Astrocyte of the spinal cord (primary cell): ENCODE measurements around the gene SMAP2.

Experiments
- DNase-seq: peaks from one replicate; pipeline ENCODE4 v3.0.0; 2011; ENCODE audit warnings: low read depth, low spot score
- H3K4me3 ChIP-seq: 2 replicates; pipeline ENCODE4 v1.5.1; 2011; ENCODE audit warnings: low read depth, mild to moderate bottlenecking, low read length, moderate library complexity
- CTCF ChIP-seq: IDR thresholded peaks from 2 replicates; pipeline ENCODE4 v1.5.1; 2012; ENCODE audit warnings: low read depth, mild to moderate bottlenecking, low read length, inconsistent platforms
- in situ Hi-C: cut with HindIII; loops from 2 replicates; pipeline ENCODE4 v1.10.0; 2017; ENCODE audit warnings: low sequenced_read_pairs

SMAP2 gene

DNA sequence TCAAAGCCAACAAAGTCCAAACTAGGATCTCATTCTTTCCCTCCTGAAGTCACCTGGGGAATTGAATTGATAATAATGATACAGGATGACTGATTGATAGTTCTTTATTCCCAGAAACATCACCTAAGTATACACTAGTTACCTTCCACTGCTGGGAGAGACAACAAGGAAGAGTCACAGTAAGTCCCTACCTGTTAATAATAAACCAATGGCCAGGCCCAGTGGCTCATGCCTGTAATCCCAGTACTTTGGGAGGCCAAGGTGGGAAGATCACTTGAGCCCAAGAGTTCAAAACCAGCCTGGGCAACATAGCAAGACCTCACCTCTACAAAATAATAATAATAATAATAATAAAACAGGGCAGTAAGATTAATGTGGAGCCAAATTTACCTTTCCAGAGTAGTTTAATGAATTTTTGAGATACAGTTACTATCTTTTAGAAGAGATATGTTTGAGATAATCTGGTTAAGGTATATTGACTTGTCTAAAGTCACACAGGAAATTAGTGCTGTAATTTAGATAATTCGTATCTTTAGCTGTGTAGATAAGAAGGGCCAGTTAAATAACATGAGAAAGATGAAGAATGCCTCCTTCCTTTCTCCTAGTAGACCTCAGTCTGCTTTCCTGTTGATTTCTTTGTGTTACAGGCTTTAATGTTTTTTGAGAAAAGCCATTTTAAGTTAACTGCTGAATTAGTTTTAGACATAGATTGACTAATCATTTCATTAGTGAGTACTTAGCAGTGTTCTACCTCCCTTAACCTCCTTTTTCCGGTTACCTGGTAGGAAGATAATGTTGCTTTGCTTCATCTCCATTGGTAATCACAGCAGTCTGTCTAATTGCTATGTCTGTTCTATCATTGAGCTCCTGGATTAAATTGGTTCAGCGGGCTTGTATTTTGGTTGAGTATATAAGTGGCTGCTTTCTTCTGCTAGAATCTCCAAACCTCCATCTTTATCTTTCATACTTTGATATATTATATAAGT is 22.0 kb downstream of the SMAP2 start:
- no peak for DNase-seq
- no peak overlapping the region for H3K4me3 ChIP-seq
- TF ChIP-seq CTCF: no peak
- in situ Hi-C loops: no loop called here

- DNase-seq: no peak
- no peak for TF ChIP-seq CTCF
Measured at GRCh38 chr1:40396420-40396819, 22.9 kb downstream of the SMAP2 start.

GRCh38 chr1:40397258-40397657 is 23.7 kb downstream of the SMAP2 start:
- in situ Hi-C loops: no loop called here
- no peak overlapping the region for H3K4me3 ChIP-seq
- no peak for TF ChIP-seq CTCF
- no peak for DNase-seq

More at GRCh38 chr1:40396420-40396819, 22.9 kb downstream of the SMAP2 start:
- no peak overlapping the region for H3K4me3 ChIP-seq
- in situ Hi-C loops: no loop called here

DNA sequence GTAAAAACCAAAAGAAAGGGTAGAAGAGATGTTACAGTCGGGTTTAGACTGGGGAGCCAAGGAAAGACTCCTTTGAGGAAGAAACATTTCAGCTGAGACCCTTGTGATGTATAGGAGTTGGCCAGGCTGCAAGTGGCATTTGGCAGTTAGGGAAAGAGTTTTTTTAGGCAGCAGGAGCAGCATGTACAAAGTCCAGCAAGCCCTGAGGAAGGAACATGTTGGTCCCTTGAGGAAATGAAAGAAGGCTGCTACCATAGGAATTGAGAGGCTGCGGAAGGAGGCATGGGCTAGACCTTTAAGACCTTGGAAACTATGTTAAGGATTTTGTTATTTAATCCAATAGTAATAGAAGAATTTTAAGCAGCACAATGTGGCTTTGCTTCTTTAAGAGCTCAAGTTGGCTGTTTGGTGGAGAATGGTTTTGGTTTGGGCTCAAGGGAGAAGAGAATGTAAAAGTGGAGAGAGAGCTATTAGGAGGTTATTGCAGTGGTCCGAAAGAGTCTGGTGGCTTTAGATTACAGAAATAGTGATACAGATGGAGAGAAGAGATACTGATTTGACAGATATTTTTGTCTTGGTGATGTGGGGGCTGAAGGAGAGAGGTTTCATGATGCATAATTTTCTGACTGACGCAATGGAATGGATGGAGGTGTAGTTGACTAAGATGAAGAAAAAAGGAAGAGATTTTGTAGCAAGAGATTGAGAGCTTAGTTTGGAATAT is 26.6 kb downstream of the SMAP2 start:
- H3K4me3 ChIP-seq: no peak overlapping the region
- TF ChIP-seq CTCF: no peak
- in situ Hi-C loops: no loop called here
- DNase-seq: no peak

DNA sequence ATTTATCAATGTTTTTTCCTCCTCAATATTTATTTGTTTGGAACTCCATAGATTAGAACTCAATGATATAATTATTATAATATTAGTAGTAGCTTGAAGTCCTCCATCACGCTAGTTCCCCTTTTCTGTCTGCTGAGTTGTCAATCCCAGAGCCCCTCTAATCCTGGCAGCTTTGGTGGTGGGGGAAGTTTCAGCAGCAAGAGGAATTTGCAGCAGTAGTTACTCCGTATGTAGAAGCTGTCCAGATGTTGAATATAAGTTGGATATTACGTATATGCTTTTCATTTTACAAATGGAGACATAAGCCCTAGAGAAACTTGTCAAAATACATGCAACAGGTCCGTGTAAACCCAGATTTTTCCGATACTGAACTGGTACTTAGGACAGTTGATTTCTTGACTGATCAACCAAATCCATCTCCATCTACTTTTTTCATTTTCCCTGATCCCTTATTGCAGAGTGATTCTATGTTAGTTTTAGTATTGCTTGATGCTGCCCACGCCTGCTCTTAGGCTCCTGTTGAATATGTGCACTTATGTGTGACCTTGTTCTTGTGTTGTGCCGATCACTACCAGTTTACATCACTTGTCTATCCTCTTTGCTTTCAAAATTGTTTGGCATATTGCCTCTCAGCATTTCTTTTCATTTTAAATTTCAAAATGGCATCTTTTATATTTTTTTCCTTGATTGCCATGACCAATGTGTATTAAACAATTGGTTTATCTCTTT is 28.1 kb downstream of the SMAP2 start:
- no peak for TF ChIP-seq CTCF
- DNase-seq: no peak
- in situ Hi-C loops: no loop called here
- no peak overlapping the region for H3K4me3 ChIP-seq
